Panc1 (cell line): ENCODE results near the gene SLC6A20. TPM values are rescaled to one million over a fixed set of nuclear protein-coding genes. Genes with fewer than 3 reads are reported as not detected.

Source experiments
- ATAC-seq: fragments of 200-7000 bp; cut with Tn5 transposase; 2 replicates; pipeline ENCODE4 v1.9.1; 2020; ENCODE audit warnings: mild to moderate bottlenecking, moderate library complexity
- BruUV-seq: library from RNA; stranded (reverse); fragments of 400-500 nt; replicated peaks from 2 replicates; lab custom pipeline; 2021; lab: Mats Ljungman, UMichigan
- CTCF ChIA-PET: fragments of 300-600 bp; sonication (Branson Sonifier 250); formaldehyde crosslinking; loops from one replicate; lab custom pipeline; 2022; ENCODE audit warnings: antibody characterized with exemption; lab: Charles Lee
- POLR2A ChIA-PET: fragments of 300-600 bp; sonication (Branson Sonifier 250); formaldehyde crosslinking; loops from one replicate; lab custom pipeline; 2022; ENCODE audit warnings: antibody characterized with exemption; lab: Charles Lee
- DNase-seq: peaks from one replicate; pipeline ENCODE4 v3.0.0-alpha.2; 2010; ENCODE audit warnings: low read depth, low spot score
- H3K27ac ChIP-seq: 2 replicates; pipeline ENCODE4 v1.5.1; 2011; ENCODE audit warnings: mild to moderate bottlenecking, low read length, inconsistent platforms
- H3K27me3 ChIP-seq: fragments of 200-500 bp; sonication (Bioruptor generic); 2 replicates; pipeline ENCODE4 v1.6.0; 2014; ENCODE audit warnings: low read length, inconsistent platforms; ENCODE audit not compliant: control insufficient read depth, insufficient read depth
- H3K36me3 ChIP-seq: fragments of 200-500 bp; sonication (Bioruptor generic); 2 replicates; pipeline ENCODE4 v1.5.1; 2014; ENCODE audit warnings: inconsistent platforms, mild to moderate bottlenecking, low read length, moderate library complexity; ENCODE audit not compliant: control insufficient read depth, insufficient read depth
- H3K4me1 ChIP-seq: 2 replicates; pipeline ENCODE4 v1.5.1; 2011; ENCODE audit warnings: inconsistent platforms, mild to moderate bottlenecking, low read length, moderate library complexity; ENCODE audit not compliant: control insufficient read depth, insufficient read depth
- H3K4me3 ChIP-seq, 2 experiments: 2 replicates each; pipeline ENCODE4 v1.5.1; 2011 to 2012; ENCODE audit warnings: low read depth in 2 of 2, low read length in 2 of 2, mild to moderate bottlenecking in 2 of 2, inconsistent platforms in 1 of 2, moderate library complexity in 1 of 2
- H3K9me3 ChIP-seq: fragments of 200-500 bp; sonication (Bioruptor generic); 2 replicates; pipeline ENCODE4 v1.5.1; 2014; ENCODE audit warnings: low read depth, mild to moderate bottlenecking, inconsistent platforms, low read length, moderate library complexity; ENCODE audit not compliant: control insufficient read depth, insufficient read depth
- CTCF ChIP-seq: fragments of 450-650 bp; IDR thresholded peaks from 2 replicates; pipeline ENCODE4 v1.5.1; 2017; ENCODE audit warnings: mild to moderate bottlenecking
- POLR2AphosphoS5 ChIP-seq: IDR thresholded peaks from 2 replicates; pipeline ENCODE4 v1.6.1; 2012; ENCODE audit warnings: mild to moderate bottlenecking, low read depth, low read length, moderate library complexity
- REST ChIP-seq, 2 experiments: IDR thresholded peaks; 2 replicates each; pipeline ENCODE4 v1.6.1; 2011 to 2012; ENCODE audit warnings: low read depth in 2 of 2, control low read depth in 1 of 2, low read length in 1 of 2, mild to moderate bottlenecking in 1 of 2, moderate library complexity in 1 of 2; ENCODE audit not compliant: insufficient read depth in 1 of 2
- SIN3A ChIP-seq: IDR thresholded peaks from 2 replicates; pipeline ENCODE4 v1.6.1; 2012; ENCODE audit warnings: low read depth, mild to moderate bottlenecking, low read length, moderate library complexity, borderline replicate concordance; ENCODE audit not compliant: insufficient read depth
- TCF7L2 ChIP-seq: IDR thresholded peaks from 2 replicates; pipeline ENCODE4 v1.6.1; 2011; ENCODE audit warnings: mild to moderate bottlenecking, low read depth, low read length, inconsistent platforms
- in situ Hi-C: cut with HindIII; loops from 2 replicates; pipeline ENCODE4 v1.10.0; 2016; ENCODE audit warnings: low sequenced_read_pairs, low pct_unique_long_range_greater_than_20kb
- intact Hi-C: fragments of 100-400 bp; cut with micrococcal nuclease; formaldehyde crosslinking; loops from one replicate; pipeline ENCODE4 v1.10.0; 2022; ENCODE audit not compliant: unreplicated experiment
- total RNA-seq: library from RNA; stranded (reverse); gene quantifications from one replicate; pipeline ENCODE4 v1.2.1, GENCODE V29; 2021; ENCODE audit not compliant: unreplicated experiment

SLC6A20 gene
- total RNA-seq, 1 experiment from 2014 or later, result 0.28 TPM

- POLR2A ChIA-PET, result no interaction called here
- peaks cover 3% of the 10 kb centered on the region for H3K27me3 ChIP-seq
- intact Hi-C loops, result no loop called here
- no peaks in the 10 kb centered on the region for H3K9me3 ChIP-seq
- H3K36me3 ChIP-seq, result no peaks in the 10 kb centered on the region
- TF ChIP-seq POLR2AphosphoS5 (no peak), SIN3A (no peak), TCF7L2 (no peak)
- ATAC-seq, result no peak
- no peak overlapping the region for H3K4me3 ChIP-seq
- in situ Hi-C loops, result no loop called here
- CTCF ChIA-PET, result no interaction called here
- DNase-seq, result no peak
- H3K27ac ChIP-seq, result no peak overlapping the region
- no peaks in the 10 kb centered on the region for H3K4me1 ChIP-seq
- BruUV-seq, result no TSS peak
These were observed 5.8 kb upstream of the SLC6A20 start for GRCh38 chr3:45802146-45802545.

GRCh38 chr3:45800611-45801010, 4.3 kb upstream of the SLC6A20 start:
- CTCF ChIA-PET, result no interaction called here
- DNase-seq (no peak), ATAC-seq (no peak)
- BruUV-seq, result no TSS peak
- H3K9me3 ChIP-seq, result no peaks in the 10 kb centered on the region
- peaks cover 4% of the 10 kb centered on the region; the same call in 1 of the 2 replicates for H3K4me1 ChIP-seq
- peaks cover 7% of the 10 kb centered on the region for H3K27me3 ChIP-seq
- in situ Hi-C loops, result no loop called here
- POLR2A ChIA-PET, result no interaction called here
- no peak overlapping the region for H3K4me3 ChIP-seq
- H3K27ac ChIP-seq, result no peak overlapping the region
- H3K36me3 ChIP-seq, result no peaks in the 10 kb centered on the region
- intact Hi-C loops, result no loop called here
- TF ChIP-seq SIN3A, result no peak
- no peak for TF ChIP-seq TCF7L2
- no peak for TF ChIP-seq CTCF
- no peak for TF ChIP-seq REST (IDR thresholded peaks at IDR 0.05; ENCODE audit: insufficient read depth in 1 of 2, low read depth in 2 of 2, low read length in 1 of 2)
- no peak for TF ChIP-seq POLR2AphosphoS5

- intact Hi-C loops, result no loop called here
- DNase-seq (no peak), ATAC-seq (no peak)
- Histone ChIP-seq H3K4me3 (no peak overlapping the region), H3K27me3 (peaks cover 18% of the 10 kb centered on the region), H3K9me3 (no peaks in the 10 kb centered on the region), H3K36me3 (no peaks in the 10 kb centered on the region), H3K27ac (no peak overlapping the region), H3K4me1 (peaks cover 7% of the 10 kb centered on the region; the same call in 1 of the 2 replicates)
- TF ChIP-seq REST (IDR thresholded peaks at IDR 0.05; ENCODE audit: insufficient read depth in 1 of 2, low read depth in 2 of 2, low read length in 1 of 2), result no peak
- no peak for TF ChIP-seq SIN3A
- TF ChIP-seq POLR2AphosphoS5, result no peak
- no peak for TF ChIP-seq TCF7L2
- in situ Hi-C loops, result no loop called here
- ChIA-PET POLR2A (interaction anchor here (0.7 kb wide), 1 partner anchor 975 kb away, joined by 11 read pairs; no protein-coding TSS in a partner anchor), CTCF (interaction anchor here (0.6 kb wide), 1 partner anchor 644 kb away, joined by 4 read pairs; no protein-coding TSS in a partner anchor)
- BruUV-seq, result no TSS peak
These were observed 3.2 kb upstream of the SLC6A20 start for GRCh38 chr3:45799586-45799985.
